ENCODE data around the gene HDAC11. TPM values are rescaled to one million over a fixed set of nuclear protein-coding genes. Genes with fewer than 3 reads are reported as not detected.

HDAC11 gene
- total and polyA plus RNA-seq, 4 donors, result 2.5 to 9.0 (median 3.2) TPM

DNA sequence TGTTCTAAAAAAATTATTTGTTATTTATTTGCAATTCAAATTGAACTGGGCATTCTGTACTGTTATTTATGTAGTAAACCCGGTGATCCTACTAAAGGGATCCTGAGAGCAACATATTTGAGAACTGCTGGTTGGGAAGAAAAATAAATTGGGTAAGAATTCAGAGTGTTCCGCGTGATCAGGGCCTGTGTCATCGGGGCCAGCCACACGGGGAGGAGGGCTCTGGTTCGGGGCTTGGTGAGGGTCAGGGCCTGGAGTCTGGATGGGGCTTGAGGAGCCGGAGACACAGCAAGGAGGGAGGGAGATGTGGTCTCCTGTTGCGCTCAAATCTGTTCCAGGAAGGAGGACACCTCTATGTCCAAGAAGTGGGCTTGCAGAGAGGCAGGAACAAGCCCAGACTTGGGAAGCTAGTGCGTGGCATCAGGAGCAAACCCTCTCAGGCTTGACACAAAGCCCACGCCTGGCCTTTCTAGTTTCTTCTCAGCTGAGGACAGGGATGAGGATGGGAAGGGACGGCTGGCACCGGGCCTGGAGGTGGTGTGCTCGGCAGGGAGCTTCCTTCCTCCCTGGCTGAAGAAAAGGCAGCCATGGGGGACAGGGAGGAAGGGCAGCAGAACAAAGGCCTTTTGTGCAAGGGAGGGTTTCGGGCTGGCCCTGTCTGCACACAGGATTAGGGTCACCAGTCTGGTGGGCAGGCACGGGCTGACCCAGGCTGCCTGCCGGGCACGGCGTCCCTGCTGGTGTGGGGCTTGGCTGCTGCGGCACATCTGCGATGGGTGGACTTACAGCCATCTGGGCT lies 45.9 kb downstream of the HDAC11 start:
- peaks cover 0 to 4% (median 0%) of the 10 kb centered on the region in 4 donors for H3K9me3 ChIP-seq (ENCODE audit: control insufficient read depth in 4 of 4, low read length in 3 of 4)
- H3K27me3 ChIP-seq (ENCODE audit: control insufficient read depth in 4 of 4, insufficient read depth in 4 of 4, low read length in 3 of 4), result peaks cover 2 to 16% (median 3%) of the 10 kb centered on the region in 4 donors
- no peak overlapping the region for H3K9ac ChIP-seq (ENCODE audit: low read depth in 1 of 2, low read length in 2 of 2)
- TF ChIP-seq CTCF (IDR thresholded peaks at IDR 0.05; ENCODE audit: low read depth, low read length, missing input control), result no peak
- TF ChIP-seq, protein P1, sequence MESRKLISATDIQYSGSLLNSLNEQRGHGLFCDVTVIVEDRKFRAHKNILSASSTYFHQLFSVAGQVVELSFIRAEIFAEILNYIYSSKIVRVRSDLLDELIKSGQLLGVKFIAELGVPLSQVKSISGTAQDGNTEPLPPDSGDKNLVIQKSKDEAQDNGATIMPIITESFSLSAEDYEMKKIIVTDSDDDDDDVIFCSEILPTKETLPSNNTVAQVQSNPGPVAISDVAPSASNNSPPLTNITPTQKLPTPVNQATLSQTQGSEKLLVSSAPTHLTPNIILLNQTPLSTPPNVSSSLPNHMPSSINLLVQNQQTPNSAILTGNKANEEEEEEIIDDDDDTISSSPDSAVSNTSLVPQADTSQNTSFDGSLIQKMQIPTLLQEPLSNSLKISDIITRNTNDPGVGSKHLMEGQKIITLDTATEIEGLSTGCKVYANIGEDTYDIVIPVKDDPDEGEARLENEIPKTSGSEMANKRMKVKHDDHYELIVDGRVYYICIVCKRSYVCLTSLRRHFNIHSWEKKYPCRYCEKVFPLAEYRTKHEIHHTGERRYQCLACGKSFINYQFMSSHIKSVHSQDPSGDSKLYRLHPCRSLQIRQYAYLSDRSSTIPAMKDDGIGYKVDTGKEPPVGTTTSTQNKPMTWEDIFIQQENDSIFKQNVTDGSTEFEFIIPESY (IDR thresholded peaks at IDR 0.05), result no peak
- no peak for TF ChIP-seq ATF3 (IDR thresholded peaks at IDR 0.05)
- TF ChIP-seq GABPA (IDR thresholded peaks at IDR 0.05 in 1 of 2, conservative IDR thresholded peaks at IDR 0.05 in 1 of 2), result no peak
- no peak for TF ChIP-seq REST (IDR thresholded peaks at IDR 0.05)
- TF ChIP-seq NR2F2 (IDR thresholded peaks at IDR 0.05), result no peak
- no peak for TF ChIP-seq RXRA (IDR thresholded peaks at IDR 0.05)
- no peak for TF ChIP-seq SP1 (IDR thresholded peaks at IDR 0.05)
- TF ChIP-seq, protein P2, sequence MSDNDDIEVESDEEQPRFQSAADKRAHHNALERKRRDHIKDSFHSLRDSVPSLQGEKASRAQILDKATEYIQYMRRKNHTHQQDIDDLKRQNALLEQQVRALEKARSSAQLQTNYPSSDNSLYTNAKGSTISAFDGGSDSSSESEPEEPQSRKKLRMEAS (IDR thresholded peaks at IDR 0.05), result no peak
- TF ChIP-seq HNF4G (IDR thresholded peaks at IDR 0.05), result no peak
- no peak for TF ChIP-seq RAD21 (IDR thresholded peaks at IDR 0.05)
- TF ChIP-seq TAF1 (conservative IDR thresholded peaks at IDR 0.05), result no peak
- TF ChIP-seq JUND (IDR thresholded peaks at IDR 0.05), result no peak
- TF ChIP-seq YY1 (IDR thresholded peaks at IDR 0.05), result no peak
- no peak for TF ChIP-seq HNF4A (conservative IDR thresholded peaks at IDR 0.05)
- TF ChIP-seq FOXA1 (IDR thresholded peaks at IDR 0.05), result no peak
- TF ChIP-seq EGR1 (IDR thresholded peaks at IDR 0.05; ENCODE audit: low read depth in 2 of 2), result no peak
- no peak for TF ChIP-seq FOXA2 (IDR thresholded peaks at IDR 0.05)
- no peak overlapping the region for H3K4me3 ChIP-seq (ENCODE audit: low read depth in 1 of 3, low read length in 3 of 3)
- no peak for DNase-seq (ENCODE audit: low spot score)
- H3K36me3 ChIP-seq (ENCODE audit: control insufficient read depth in 4 of 4, insufficient read depth in 3 of 4, low read depth in 1 of 4, low read length in 3 of 4), result no peaks in the 10 kb centered on the region
- WGBS, result 79% methylated on average over 20 of the region's 20 CpGs
- H3K4me1 ChIP-seq (ENCODE audit: control insufficient read depth in 4 of 4, insufficient read depth in 4 of 4, low read length in 3 of 4), result peaks cover 0 to 5% (median 3%) of the 10 kb centered on the region in 4 donors
- no peak overlapping the region for H3K27ac ChIP-seq (ENCODE audit: low read depth in 1 of 2, low read length in 2 of 2)
